PC-9 (cell line): ENCODE data around the gene ENGASE.

Experiments used
- CTCF ChIP-seq: fragments of 200-600 bp; sonication (generic); conservative IDR thresholded peaks from 2 replicates; pipeline ENCODE4 v1.6.1; 2017; ENCODE audit warnings: mixed run types, antibody characterized with exemption, mild to moderate bottlenecking, moderate library complexity
- EZH2 ChIP-seq: fragments of 200-600 bp; sonication (generic); IDR thresholded peaks from 2 replicates; pipeline ENCODE4 v1.8.0; 2017; ENCODE audit warnings: antibody characterized with exemption, low read depth

GRCh38 chr17:79105937-79106336 lies 31.3 kb downstream of the ENGASE start:
- no peak for TF ChIP-seq CTCF
- no peak for TF ChIP-seq EZH2
